RWPE1 (cell line): Measurements from ENCODE around the gene PTGIR.

Experiments
- CTCF ChIA-PET: fragments of 350-600 bp; sonication (Branson Sonifier 250); formaldehyde crosslinking; extraction: SDS; loops from one replicate; lab custom pipeline; 2021; lab: Yijun Ruan, JAX
- POLR2A ChIA-PET: fragments of 400-600 bp; formaldehyde crosslinking; extraction: SDS; loops from one replicate; lab custom pipeline; 2020; ENCODE audit warnings: antibody characterized with exemption; ENCODE audit not compliant: low non-redundant PET; lab: Yijun Ruan, JAX
- DNase-seq: peaks from one replicate; pipeline ENCODE4 v3.0.0; 2012; ENCODE audit warnings: low spot score
- H3K27ac ChIP-seq: fragments of 450-650 bp; 2 replicates; pipeline ENCODE4 v1.5.1; 2017
- CTCF ChIP-seq: fragments of 450-650 bp; conservative IDR thresholded peaks from 2 replicates; pipeline ENCODE4 v1.5.1; 2017; ENCODE audit warnings: low read depth, mild to moderate bottlenecking

The PTGIR gene

GRCh38 chr19:46661020-46661731 lies 36.3 kb upstream of the PTGIR start, which contains the start of gene DACT3:
Gene DACT3 (minus strand): TSS chr19:46661182. CDS start chr19:46661064, 118 bp downstream.
- peak within 1 kb of the TSS; percentile 13 for H3K27ac ChIP-seq
- POLR2A ChIA-PET, result interaction anchor here (0.7 kb wide), 1 partner anchor 30 kb away, joined by 3 read pairs; no protein-coding TSS in a partner anchor

GRCh38 chr19:46660551-46661019 lies 35.7 kb upstream of the PTGIR start:
- H3K27ac ChIP-seq, result no peak overlapping the region
- ChIA-PET CTCF (interaction anchor here (0.6 to 2.0 kb wide), 5 partner anchors 24 to 260 kb away, joined by 3 to 7 read pairs (median 4); partner anchors contain the start of gene GNG8), POLR2A (interaction anchor here (0.7 kb wide), 1 partner anchor 29 kb away, joined by 3 read pairs; no protein-coding TSS in a partner anchor)

More at GRCh38 chr19:46661020-46661731, 36.3 kb upstream of the PTGIR start, which contains the start of gene DACT3:
- TF ChIP-seq CTCF, result no peak
- CTCF ChIA-PET, result interaction anchor here (0.7 to 2.0 kb wide), 11 partner anchors 10 to 205 kb away, joined by 3 to 45 read pairs (median 7); partner anchors contain the start of gene GNG8
- peak; percentile 99 for DNase-seq

GRCh38 chr19:46660008-46660517 lies 35.2 kb upstream of the PTGIR start:
- CTCF ChIA-PET, result interaction anchor here (0.6 to 1.6 kb wide), 3 partner anchors 23 to 260 kb away, joined by 3 to 4 read pairs (median 3); no protein-coding TSS in a partner anchor
- H3K27ac ChIP-seq, result no peak overlapping the region
- no peak for TF ChIP-seq CTCF
- POLR2A ChIA-PET, result no interaction called here
- no peak for DNase-seq

More at GRCh38 chr19:46660551-46661019, 35.7 kb upstream of the PTGIR start:
- no peak for TF ChIP-seq CTCF
- no peak for DNase-seq

- TF ChIP-seq CTCF, result no peak
- POLR2A ChIA-PET, result no interaction called here
- CTCF ChIA-PET, result interaction anchor here (0.6 to 1.6 kb wide), 3 partner anchors 22 to 215 kb away, joined by 3 to 4 read pairs (median 4); no protein-coding TSS in a partner anchor
- no peak overlapping the region for H3K27ac ChIP-seq
- DNase-seq, result no peak
Observed at GRCh38 chr19:46659151-46660007, 34.5 kb upstream of the PTGIR start.

- CTCF ChIA-PET, result interaction anchor here (0.8 kb wide), 1 partner anchor 42 kb away, joined by 3 read pairs; no protein-coding TSS in a partner anchor
- POLR2A ChIA-PET, result no interaction called here
- TF ChIP-seq CTCF, result no peak
- no peak for DNase-seq
- H3K27ac ChIP-seq, result no peak overlapping the region
Observed at GRCh38 chr19:46656541-46656940, 31.7 kb upstream of the PTGIR start.
